Measurements from ENCODE around the gene CACNA2D3. TPM values are rescaled to one million over a fixed set of nuclear protein-coding genes. Genes with fewer than 3 reads are reported as not detected.

Gene CACNA2D3
- total RNA-seq, 2 donors from 2014 or later, result 1.1 to 5.9 TPM

DNA sequence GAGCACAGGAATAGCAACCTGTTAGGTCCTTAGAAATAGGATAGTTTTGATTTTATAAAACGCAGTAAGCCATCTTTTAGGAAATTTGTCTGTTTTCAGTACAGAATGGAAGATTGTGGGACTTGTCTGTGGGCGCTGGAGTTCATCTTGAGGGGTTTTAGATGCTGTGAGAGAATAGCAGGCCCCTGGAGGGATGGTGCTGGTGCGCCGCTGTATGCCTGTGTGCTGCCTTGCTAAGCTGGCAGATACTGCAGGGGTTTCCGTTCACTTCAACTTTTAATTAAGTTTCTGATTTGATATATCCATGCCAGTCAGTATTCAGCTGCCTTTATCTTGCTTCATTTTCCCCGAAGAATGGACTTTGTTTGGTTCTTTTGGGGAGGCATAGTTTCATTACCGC lies 4.2 kb downstream of the CACNA2D3 start:
- TF ChIP-seq POLR2A (IDR thresholded peaks at IDR 0.05) (no peak), POLR2AphosphoS5 (IDR thresholded peaks at IDR 0.05) (no peak)
- TF ChIP-seq, protein P1, sequence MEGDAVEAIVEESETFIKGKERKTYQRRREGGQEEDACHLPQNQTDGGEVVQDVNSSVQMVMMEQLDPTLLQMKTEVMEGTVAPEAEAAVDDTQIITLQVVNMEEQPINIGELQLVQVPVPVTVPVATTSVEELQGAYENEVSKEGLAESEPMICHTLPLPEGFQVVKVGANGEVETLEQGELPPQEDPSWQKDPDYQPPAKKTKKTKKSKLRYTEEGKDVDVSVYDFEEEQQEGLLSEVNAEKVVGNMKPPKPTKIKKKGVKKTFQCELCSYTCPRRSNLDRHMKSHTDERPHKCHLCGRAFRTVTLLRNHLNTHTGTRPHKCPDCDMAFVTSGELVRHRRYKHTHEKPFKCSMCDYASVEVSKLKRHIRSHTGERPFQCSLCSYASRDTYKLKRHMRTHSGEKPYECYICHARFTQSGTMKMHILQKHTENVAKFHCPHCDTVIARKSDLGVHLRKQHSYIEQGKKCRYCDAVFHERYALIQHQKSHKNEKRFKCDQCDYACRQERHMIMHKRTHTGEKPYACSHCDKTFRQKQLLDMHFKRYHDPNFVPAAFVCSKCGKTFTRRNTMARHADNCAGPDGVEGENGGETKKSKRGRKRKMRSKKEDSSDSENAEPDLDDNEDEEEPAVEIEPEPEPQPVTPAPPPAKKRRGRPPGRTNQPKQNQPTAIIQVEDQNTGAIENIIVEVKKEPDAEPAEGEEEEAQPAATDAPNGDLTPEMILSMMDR (IDR thresholded peaks at IDR 0.05), result no peak
- no peak overlapping the region for H3K4me3 ChIP-seq
- 64% methylated on average over 7 of the region's 7 CpGs for WGBS
- intact Hi-C loops (cut with DNase I), result loop anchor here (10.0 kb wide), 2 partner anchors 182 to 1358 kb away; partner anchors contain the start of gene WNT5A
- DNase-seq (ENCODE audit: low spot score), result no peak
- no peak overlapping the region for H3K27ac ChIP-seq
- H3K36me3 ChIP-seq, result no peaks in the 10 kb centered on the region
- no peaks in the 10 kb centered on the region for H3K9me3 ChIP-seq
- no peaks in the 10 kb centered on the region for H3K4me1 ChIP-seq (replicated peaks)
- H3K27me3 ChIP-seq (replicated peaks; ENCODE audit: insufficient read depth), result peaks cover 3% of the 10 kb centered on the region

DNA sequence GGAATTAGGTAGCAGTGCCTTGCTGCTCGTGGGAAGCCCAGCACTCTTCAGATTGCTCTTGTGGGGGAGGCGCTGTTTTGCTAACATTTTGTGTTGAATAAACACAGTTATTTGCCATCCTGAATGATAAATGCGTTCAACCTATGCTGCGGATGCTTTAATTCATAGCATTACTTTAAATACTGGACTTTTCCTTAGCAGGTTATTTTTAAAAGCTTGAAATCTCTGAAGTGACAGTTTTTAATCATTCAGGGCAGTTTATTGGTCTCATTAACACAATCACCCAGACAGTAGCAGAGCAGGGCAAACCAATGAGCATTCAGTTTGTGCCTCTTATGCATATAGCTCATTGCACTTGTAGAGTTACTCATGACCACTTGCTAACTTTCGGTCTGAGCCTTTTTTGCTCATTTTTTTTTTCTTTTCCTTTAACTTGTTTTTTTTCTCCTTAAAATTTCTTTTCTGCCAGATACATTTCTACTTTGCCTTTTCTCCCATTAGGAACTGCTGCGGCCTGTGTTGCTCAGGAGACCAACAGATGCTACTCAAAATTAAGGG lies 5.2 kb downstream of the CACNA2D3 start:
- Histone ChIP-seq H3K4me1 (replicated peaks) (no peaks in the 10 kb centered on the region), H3K27me3 (replicated peaks; ENCODE audit: insufficient read depth) (no peaks in the 10 kb centered on the region), H3K9me3 (no peaks in the 10 kb centered on the region), H3K27ac (no peak overlapping the region), H3K36me3 (no peaks in the 10 kb centered on the region), H3K4me3 (no peak overlapping the region)
- no peak for DNase-seq (ENCODE audit: low spot score)
- intact Hi-C loops (cut with DNase I), result loop anchor here (10.0 kb wide), 2 partner anchors 183 to 1357 kb away; partner anchors contain the start of gene WNT5A
- TF ChIP-seq POLR2AphosphoS5 (IDR thresholded peaks at IDR 0.05), result no peak
- 82% methylated on average over 6 of the region's 6 CpGs for WGBS

- intact Hi-C loops (cut with DNase I), result no loop called here
- WGBS, result 94% methylated on average over 4 of the region's 4 CpGs
These were observed 8.8 kb downstream of the CACNA2D3 start for GRCh38 chr3:54131026-54131605.

GRCh38 chr3:54131890-54132289 lies 9.5 kb downstream of the CACNA2D3 start:
- intact Hi-C loops (cut with DNase I), result no loop called here
- H3K4me3 ChIP-seq, result no peak overlapping the region
- H3K9me3 ChIP-seq, result no peaks in the 10 kb centered on the region
- no peak overlapping the region for H3K27ac ChIP-seq
- WGBS, result 70% methylated on average over 8 of the region's 8 CpGs
- no peaks in the 10 kb centered on the region for H3K36me3 ChIP-seq
- no peak for TF ChIP-seq POLR2AphosphoS5 (IDR thresholded peaks at IDR 0.05)
- no peak for DNase-seq (ENCODE audit: low spot score)
- peaks cover 3% of the 10 kb centered on the region for H3K27me3 ChIP-seq (replicated peaks; ENCODE audit: insufficient read depth)
- H3K4me1 ChIP-seq (replicated peaks), result no peaks in the 10 kb centered on the region

More at GRCh38 chr3:54131026-54131605, 8.8 kb downstream of the CACNA2D3 start:
- peaks cover 3% of the 10 kb centered on the region for H3K27me3 ChIP-seq (replicated peaks; ENCODE audit: insufficient read depth)
- H3K4me3 ChIP-seq, result no peak overlapping the region
- no peaks in the 10 kb centered on the region for H3K4me1 ChIP-seq (replicated peaks)
- TF ChIP-seq POLR2A (IDR thresholded peaks at IDR 0.05) (no peak), POLR2AphosphoS5 (IDR thresholded peaks at IDR 0.05) (no peak)
- TF ChIP-seq, protein P1 (IDR thresholded peaks at IDR 0.05), result no peak
- DNase-seq (ENCODE audit: low spot score), result no peak
- no peaks in the 10 kb centered on the region for H3K9me3 ChIP-seq
- H3K27ac ChIP-seq, result no peak overlapping the region
- no peaks in the 10 kb centered on the region for H3K36me3 ChIP-seq

- no peak overlapping the region for H3K27ac ChIP-seq
- intact Hi-C loops (cut with DNase I), result no loop called here
- H3K27me3 ChIP-seq (replicated peaks; ENCODE audit: insufficient read depth), result peaks cover 3% of the 10 kb centered on the region
- no peaks in the 10 kb centered on the region for H3K4me1 ChIP-seq (replicated peaks)
- TF ChIP-seq, protein P1 (IDR thresholded peaks at IDR 0.05), result no peak
- no peak for TF ChIP-seq POLR2A (IDR thresholded peaks at IDR 0.05)
- no peak for TF ChIP-seq POLR2AphosphoS5 (IDR thresholded peaks at IDR 0.05)
- no peak overlapping the region for H3K4me3 ChIP-seq
- DNase-seq (ENCODE audit: low spot score), result no peak
- no peaks in the 10 kb centered on the region for H3K36me3 ChIP-seq
- WGBS, result 97% methylated on average over 3 of the region's 3 CpGs
- no peaks in the 10 kb centered on the region for H3K9me3 ChIP-seq
These were observed 10.3 kb downstream of the CACNA2D3 start for GRCh38 chr3:54132685-54133084.

DNA sequence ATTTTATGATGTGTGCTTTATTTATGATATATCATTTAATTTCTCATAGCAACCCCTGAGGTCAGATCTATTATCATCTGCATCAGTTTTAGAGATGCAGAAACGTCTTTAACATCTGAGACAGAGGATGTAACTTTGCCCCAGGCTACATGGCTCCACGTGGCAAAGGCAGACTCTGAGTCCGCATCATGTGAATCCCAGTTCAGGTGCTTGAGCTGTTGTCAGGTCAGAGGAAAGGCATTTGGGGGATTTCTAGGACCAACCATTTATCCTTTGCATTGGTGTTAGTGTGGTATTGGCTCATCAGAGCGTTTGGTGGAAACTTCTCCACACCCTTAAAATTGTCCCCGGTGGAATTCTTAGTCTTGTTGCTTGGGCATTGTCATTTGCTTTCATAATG lies 10.8 kb downstream of the CACNA2D3 start:
- no peaks in the 10 kb centered on the region for H3K9me3 ChIP-seq
- H3K27me3 ChIP-seq (replicated peaks; ENCODE audit: insufficient read depth), result peaks cover 3% of the 10 kb centered on the region
- H3K4me1 ChIP-seq (replicated peaks), result no peaks in the 10 kb centered on the region
- TF ChIP-seq, protein P1 (IDR thresholded peaks at IDR 0.05), result no peak
- TF ChIP-seq POLR2A (IDR thresholded peaks at IDR 0.05) (no peak), POLR2AphosphoS5 (IDR thresholded peaks at IDR 0.05) (no peak)
- no peaks in the 10 kb centered on the region for H3K36me3 ChIP-seq
- no peak for DNase-seq (ENCODE audit: low spot score)
- WGBS, result 55% methylated on average over 5 of the region's 5 CpGs
- intact Hi-C loops (cut with DNase I), result no loop called here
- no peak overlapping the region for H3K27ac ChIP-seq
- no peak overlapping the region for H3K4me3 ChIP-seq
